ENCODE results near the gene CDKL4.

The CDKL4 gene

DNA sequence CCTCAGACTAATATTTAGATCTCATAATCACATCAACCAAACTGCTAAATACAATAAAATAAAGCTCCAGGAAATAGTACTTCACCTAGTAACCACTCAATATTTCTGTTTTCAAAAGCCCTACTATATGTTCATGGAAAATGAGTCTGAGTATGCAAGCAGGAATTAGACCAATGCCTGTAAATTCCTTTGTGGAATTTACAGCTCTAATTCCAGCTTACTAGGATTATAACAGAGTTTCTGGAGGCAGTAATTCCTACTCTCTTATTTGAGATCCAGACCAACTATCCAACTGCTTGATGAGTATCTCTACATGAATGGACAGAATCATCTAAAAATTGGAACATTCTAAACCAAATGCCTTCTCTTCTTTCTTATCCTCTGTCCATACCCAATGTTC is 11.6 kb downstream of the CDKL4 start:
- H3K36me3 ChIP-seq (ENCODE audit: control insufficient read depth, insufficient read depth, low read length): no peaks in the 10 kb centered on the region
- peaks cover 19% of the 10 kb centered on the region for H3K4me1 ChIP-seq (ENCODE audit: control insufficient read depth, insufficient read depth, low read length)
- H3K9me3 ChIP-seq (ENCODE audit: control insufficient read depth, insufficient read depth, low read depth, low read length): 0 out of 2 replicates have a peak, but pooled peaks cover 5% of the 10 kb centered on the region
- H3K4me3 ChIP-seq (ENCODE audit: low read depth, low read length): no peak overlapping the region
- no peak overlapping the region for H3K9ac ChIP-seq (ENCODE audit: low read length)
- H3K27ac ChIP-seq (ENCODE audit: low read depth, low read length): no peak overlapping the region
- H3K27me3 ChIP-seq (ENCODE audit: control insufficient read depth, insufficient read depth, low read length): no peaks in the 10 kb centered on the region

DNA sequence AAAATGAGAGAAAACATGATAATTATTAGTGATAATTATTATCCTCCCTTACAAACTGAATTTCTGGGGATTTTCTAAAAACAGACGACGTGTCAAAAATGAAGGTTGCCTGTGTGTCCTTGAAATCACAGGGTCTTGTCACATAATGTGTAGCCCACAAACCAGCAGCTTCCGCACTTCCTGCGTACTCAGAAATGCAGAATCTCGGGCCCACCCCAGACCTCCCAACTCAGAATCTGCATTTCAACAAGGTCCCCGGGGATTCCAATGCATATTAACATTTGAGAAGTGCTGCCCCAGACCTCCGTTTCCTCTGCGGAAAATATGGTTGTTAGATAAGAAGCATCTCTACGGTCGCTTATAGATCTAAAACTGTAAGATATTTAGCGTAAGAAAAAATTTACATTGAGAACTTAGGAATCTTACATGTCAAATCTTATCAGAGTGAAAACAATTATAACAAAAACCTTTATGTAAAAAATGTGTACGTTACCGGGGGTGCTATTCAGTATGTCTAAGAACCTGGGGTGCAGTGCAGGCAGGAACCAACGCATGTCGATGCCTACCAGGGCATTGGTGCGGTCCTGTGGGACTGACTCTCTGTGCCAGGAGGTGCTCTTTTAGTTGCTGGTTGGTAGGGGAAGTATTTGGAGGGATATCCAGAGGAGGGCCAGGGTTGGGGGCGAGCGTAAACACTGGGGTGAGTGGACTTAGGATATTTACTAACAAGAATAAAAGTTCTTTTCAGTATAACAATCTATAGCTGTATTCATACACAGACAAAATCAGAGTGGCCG is 15.2 kb downstream of the CDKL4 start:
- Histone ChIP-seq H3K4me3 (ENCODE audit: low read depth, low read length) (peak overlapping the region; percentile 55), H3K4me1 (ENCODE audit: control insufficient read depth, insufficient read depth, low read length) (peaks cover 19% of the 10 kb centered on the region), H3K27ac (ENCODE audit: low read depth, low read length) (peak overlapping the region; percentile 2; the same call in 1 of the 2 replicates), H3K36me3 (ENCODE audit: control insufficient read depth, insufficient read depth, low read length) (no peaks in the 10 kb centered on the region), H3K9me3 (ENCODE audit: control insufficient read depth, insufficient read depth, low read depth, low read length) (no peaks in the 10 kb centered on the region), H3K27me3 (ENCODE audit: control insufficient read depth, insufficient read depth, low read length) (no peaks in the 10 kb centered on the region), H3K9ac (ENCODE audit: low read length) (peak overlapping the region; percentile 6)

DNA sequence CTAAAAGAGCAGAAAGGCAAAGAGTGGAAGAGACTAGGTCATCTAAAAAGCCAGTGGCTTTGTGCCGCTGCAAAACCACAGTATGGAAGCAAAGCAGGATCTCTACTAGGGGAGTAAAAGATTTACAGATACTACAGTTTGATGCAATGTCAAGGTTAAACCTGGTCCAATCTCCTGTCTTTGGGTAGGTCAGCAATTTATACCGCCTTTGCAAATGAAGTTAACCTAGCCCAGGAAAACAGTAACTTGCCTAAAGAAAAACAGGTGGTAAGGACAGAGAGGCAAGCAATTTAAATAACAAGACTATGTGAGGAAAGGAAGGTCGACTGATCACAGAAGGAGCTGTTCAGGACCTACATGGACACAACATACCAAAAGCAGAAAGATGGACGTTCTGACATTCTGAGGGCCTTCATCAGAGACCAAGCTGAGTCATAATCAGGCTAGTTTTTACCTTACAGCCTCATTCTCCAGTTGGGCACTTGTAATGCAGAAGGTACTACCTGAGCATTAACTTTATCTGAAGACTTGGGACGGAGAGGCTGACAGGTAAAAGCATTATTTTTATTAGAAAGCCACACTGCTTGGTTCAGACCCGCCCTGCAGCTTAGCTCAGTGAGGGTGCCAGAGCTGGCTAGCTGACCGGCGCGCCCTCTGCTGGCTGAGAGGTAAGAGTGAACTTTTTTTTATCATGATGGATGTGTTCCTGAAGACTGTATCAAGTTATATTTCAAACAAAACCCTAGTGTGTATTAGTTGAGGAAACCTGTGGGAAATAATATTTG is 15.9 kb downstream of the CDKL4 start:
- Histone ChIP-seq H3K9me3 (ENCODE audit: control insufficient read depth, insufficient read depth, low read depth, low read length) (no peaks in the 10 kb centered on the region), H3K36me3 (ENCODE audit: control insufficient read depth, insufficient read depth, low read length) (no peaks in the 10 kb centered on the region), H3K27ac (ENCODE audit: low read depth, low read length) (peak overlapping the region; percentile 7; the same call in 1 of the 2 replicates), H3K4me1 (ENCODE audit: control insufficient read depth, insufficient read depth, low read length) (peaks cover 19% of the 10 kb centered on the region), H3K4me3 (ENCODE audit: low read depth, low read length) (peak overlapping the region; percentile 55), H3K9ac (ENCODE audit: low read length) (peak overlapping the region; percentile 6), H3K27me3 (ENCODE audit: control insufficient read depth, insufficient read depth, low read length) (no peaks in the 10 kb centered on the region)

DNA sequence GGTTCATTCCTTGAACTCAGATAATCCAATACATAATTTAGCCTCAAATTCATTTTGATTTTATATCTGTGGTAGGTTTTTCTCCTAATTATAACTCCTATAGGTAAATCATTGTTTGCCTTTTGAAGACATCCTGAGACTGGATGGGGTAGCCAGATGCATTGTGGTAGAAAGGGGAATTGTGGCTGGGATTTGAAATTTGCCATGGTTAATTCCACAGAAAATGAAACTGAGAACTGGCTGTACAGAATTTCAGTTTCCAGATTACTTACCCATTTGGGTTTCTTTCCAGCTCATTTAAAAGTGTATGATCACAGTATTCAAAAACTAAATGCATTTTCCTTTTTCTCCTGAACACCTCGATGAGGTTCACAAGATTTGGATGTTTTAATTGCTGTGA is 18.2 kb downstream of the CDKL4 start:
- H3K4me1 ChIP-seq (ENCODE audit: control insufficient read depth, insufficient read depth, low read length): peaks cover 19% of the 10 kb centered on the region
- H3K27me3 ChIP-seq (ENCODE audit: control insufficient read depth, insufficient read depth, low read length): no peaks in the 10 kb centered on the region
- no peak overlapping the region for H3K4me3 ChIP-seq (ENCODE audit: low read depth, low read length)
- H3K36me3 ChIP-seq (ENCODE audit: control insufficient read depth, insufficient read depth, low read length): no peaks in the 10 kb centered on the region
- no peak overlapping the region for H3K9ac ChIP-seq (ENCODE audit: low read length)
- no peak overlapping the region for H3K27ac ChIP-seq (ENCODE audit: low read depth, low read length)
- no peaks in the 10 kb centered on the region for H3K9me3 ChIP-seq (ENCODE audit: control insufficient read depth, insufficient read depth, low read depth, low read length)

DNA sequence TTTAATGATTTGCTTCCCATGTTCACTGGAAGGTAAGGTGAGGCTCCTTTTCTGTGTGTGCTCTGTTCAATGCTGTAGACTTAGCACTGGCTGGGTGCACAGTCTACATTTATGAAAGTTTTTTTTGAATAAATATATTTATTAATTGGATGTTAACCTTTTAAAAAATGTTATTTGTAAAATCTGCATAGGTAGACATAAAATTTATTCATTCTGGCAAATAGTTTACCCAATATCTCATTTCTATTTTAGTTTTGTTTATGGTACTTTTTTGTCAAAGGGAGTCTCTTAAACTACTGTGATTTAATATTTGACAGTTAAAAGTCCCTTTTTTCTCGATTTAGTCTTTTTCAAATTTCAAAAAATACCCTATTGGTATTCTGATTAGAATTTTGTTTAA is 19.9 kb downstream of the CDKL4 start:
- Histone ChIP-seq H3K4me3 (ENCODE audit: low read depth, low read length) (no peak overlapping the region), H3K9ac (ENCODE audit: low read length) (no peak overlapping the region), H3K9me3 (ENCODE audit: control insufficient read depth, insufficient read depth, low read depth, low read length) (no peaks in the 10 kb centered on the region), H3K36me3 (ENCODE audit: control insufficient read depth, insufficient read depth, low read length) (no peaks in the 10 kb centered on the region), H3K27me3 (ENCODE audit: control insufficient read depth, insufficient read depth, low read length) (no peaks in the 10 kb centered on the region), H3K27ac (ENCODE audit: low read depth, low read length) (no peak overlapping the region), H3K4me1 (ENCODE audit: control insufficient read depth, insufficient read depth, low read length) (peaks cover 19% of the 10 kb centered on the region)

DNA sequence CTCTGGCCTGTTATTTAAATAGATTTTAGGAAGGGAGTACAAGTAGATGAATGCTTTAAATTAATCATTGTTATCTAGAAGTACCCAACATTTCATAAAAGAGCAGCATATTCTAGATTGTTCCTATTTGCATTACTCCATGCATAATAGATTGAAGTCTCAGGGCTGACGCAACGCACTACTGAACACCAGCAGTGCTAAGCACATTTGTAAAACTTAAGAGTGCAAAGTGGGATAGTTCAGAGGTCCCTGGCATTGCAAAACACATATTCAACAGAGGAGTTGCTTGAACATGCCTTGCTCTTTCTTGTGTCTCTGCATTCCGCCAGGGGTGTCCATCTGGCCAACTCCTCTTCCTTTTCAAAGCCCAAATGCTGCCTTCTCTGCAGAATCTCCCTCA is 22.3 kb downstream of the CDKL4 start:
- no peaks in the 10 kb centered on the region for H3K27me3 ChIP-seq (ENCODE audit: control insufficient read depth, insufficient read depth, low read length)
- no peak overlapping the region for H3K27ac ChIP-seq (ENCODE audit: low read depth, low read length)
- H3K9ac ChIP-seq (ENCODE audit: low read length): no peak overlapping the region
- no peaks in the 10 kb centered on the region for H3K36me3 ChIP-seq (ENCODE audit: control insufficient read depth, insufficient read depth, low read length)
- peaks cover 8% of the 10 kb centered on the region for H3K4me1 ChIP-seq (ENCODE audit: control insufficient read depth, insufficient read depth, low read length)
- H3K9me3 ChIP-seq (ENCODE audit: control insufficient read depth, insufficient read depth, low read depth, low read length): no peaks in the 10 kb centered on the region
- no peak overlapping the region for H3K4me3 ChIP-seq (ENCODE audit: low read depth, low read length)

DNA sequence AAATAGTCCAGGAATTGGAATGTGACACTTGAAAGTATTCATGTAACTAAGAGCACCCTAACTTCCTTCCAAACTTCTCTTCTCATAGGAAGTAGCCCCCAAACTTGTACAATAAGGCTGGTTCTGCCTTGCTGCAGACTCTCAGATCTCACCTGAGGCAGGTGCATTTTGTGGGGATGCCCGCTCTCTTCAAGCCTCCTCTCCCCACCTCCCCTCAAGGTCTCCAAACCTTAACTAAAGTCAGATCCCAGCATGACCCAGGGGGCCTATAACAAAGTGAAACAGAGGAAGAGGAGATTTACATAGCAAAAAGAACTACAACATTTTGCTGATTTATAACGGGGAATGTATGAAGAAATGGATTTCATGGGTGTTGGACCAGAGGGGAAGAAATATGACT is 23.6 kb downstream of the CDKL4 start:
- no peak overlapping the region for H3K27ac ChIP-seq (ENCODE audit: low read depth, low read length)
- H3K36me3 ChIP-seq (ENCODE audit: control insufficient read depth, insufficient read depth, low read length): no peaks in the 10 kb centered on the region
- H3K4me1 ChIP-seq (ENCODE audit: control insufficient read depth, insufficient read depth, low read length): peaks cover 8% of the 10 kb centered on the region
- no peak overlapping the region for H3K4me3 ChIP-seq (ENCODE audit: low read depth, low read length)
- no peaks in the 10 kb centered on the region for H3K27me3 ChIP-seq (ENCODE audit: control insufficient read depth, insufficient read depth, low read length)
- H3K9me3 ChIP-seq (ENCODE audit: control insufficient read depth, insufficient read depth, low read depth, low read length): no peaks in the 10 kb centered on the region
- H3K9ac ChIP-seq (ENCODE audit: low read length): no peak overlapping the region

DNA sequence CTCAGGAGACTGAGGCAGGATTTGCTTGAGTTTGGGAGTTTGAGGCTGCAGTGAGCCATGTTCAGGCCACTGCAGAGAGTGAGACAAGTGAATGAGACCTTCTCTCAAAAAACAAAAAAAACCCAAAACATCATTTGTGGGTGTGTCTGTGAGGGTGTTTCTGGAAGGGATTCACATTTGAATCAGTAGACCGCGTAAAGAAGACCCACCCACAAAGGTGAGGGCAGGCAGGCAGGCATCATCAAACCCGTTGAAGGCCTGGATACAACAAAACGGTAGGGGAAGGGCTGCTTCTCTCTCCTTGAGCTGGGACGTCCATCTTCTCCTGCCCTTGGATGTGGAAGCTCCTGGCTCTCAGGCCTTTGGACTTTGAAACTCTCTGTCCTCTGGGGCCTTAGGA is 25.4 kb downstream of the CDKL4 start:
- no peak overlapping the region for H3K27ac ChIP-seq (ENCODE audit: low read depth, low read length)
- H3K36me3 ChIP-seq (ENCODE audit: control insufficient read depth, insufficient read depth, low read length): no peaks in the 10 kb centered on the region
- H3K9ac ChIP-seq (ENCODE audit: low read length): no peak overlapping the region
- no peaks in the 10 kb centered on the region for H3K9me3 ChIP-seq (ENCODE audit: control insufficient read depth, insufficient read depth, low read depth, low read length)
- peaks cover 8% of the 10 kb centered on the region for H3K4me1 ChIP-seq (ENCODE audit: control insufficient read depth, insufficient read depth, low read length)
- H3K27me3 ChIP-seq (ENCODE audit: control insufficient read depth, insufficient read depth, low read length): no peaks in the 10 kb centered on the region
- no peak overlapping the region for H3K4me3 ChIP-seq (ENCODE audit: low read depth, low read length)

DNA sequence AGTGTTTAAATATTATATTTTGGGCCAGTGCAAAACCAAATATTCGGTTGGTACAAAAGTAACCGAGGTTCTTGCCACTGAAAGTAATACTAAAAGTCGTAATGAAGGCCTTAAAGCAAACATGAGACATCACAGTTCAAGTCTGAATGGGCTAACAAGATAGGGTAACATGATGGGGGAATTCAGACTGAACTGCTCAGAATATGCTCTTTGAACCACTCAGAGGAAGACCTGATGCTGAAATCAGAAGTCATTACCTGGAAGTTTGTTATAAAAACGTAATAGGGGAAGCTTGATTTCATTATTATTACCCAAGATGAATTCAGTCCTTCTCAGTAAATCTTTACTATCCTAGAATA is 26.6 kb downstream of the CDKL4 start:
- H3K9ac ChIP-seq (ENCODE audit: low read length): no peak overlapping the region
- H3K9me3 ChIP-seq (ENCODE audit: control insufficient read depth, insufficient read depth, low read depth, low read length): no peaks in the 10 kb centered on the region
- H3K27me3 ChIP-seq (ENCODE audit: control insufficient read depth, insufficient read depth, low read length): no peaks in the 10 kb centered on the region
- peaks cover 8% of the 10 kb centered on the region for H3K4me1 ChIP-seq (ENCODE audit: control insufficient read depth, insufficient read depth, low read length)
- no peaks in the 10 kb centered on the region for H3K36me3 ChIP-seq (ENCODE audit: control insufficient read depth, insufficient read depth, low read length)
- H3K27ac ChIP-seq (ENCODE audit: low read depth, low read length): no peak overlapping the region
- H3K4me3 ChIP-seq (ENCODE audit: low read depth, low read length): no peak overlapping the region

DNA sequence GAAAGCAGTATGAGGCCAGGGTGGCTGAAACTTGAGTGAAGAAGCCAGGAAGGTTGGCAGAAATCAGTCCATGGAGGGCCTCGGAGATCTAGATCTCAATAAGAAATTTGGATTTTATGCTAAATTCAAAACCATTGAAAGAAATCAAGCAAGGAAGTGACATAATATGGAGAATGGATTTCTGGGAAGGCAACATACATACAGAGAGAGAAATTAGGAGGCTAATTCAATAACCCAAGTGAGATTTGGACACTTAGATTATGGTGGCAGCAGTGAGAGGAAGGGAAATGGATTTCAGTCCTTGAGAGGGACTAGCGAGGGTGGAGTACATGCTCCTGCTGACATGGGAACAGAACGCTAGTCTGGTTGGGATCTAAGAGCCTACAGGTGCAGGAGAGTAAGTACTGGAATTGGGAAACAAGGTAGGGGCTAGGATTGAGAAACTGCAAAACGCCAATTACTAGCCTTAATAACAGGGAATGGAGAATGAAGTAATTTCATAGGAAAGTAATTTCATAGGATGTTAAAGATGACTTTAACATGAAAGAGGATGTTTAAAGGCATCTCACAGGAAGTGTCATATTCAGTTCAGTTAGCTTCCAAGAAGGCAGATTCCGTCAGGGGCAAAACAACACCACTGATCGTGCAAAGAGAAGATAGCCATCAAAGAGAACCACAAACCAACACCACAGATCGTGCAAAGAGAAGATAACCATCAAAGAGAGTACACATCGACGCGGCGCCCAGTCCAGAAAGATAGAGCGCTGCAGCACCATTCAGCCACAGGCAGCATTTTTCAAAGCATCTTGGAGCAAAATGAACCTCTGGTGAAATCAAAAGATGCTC is 27.2 kb downstream of the CDKL4 start:
- peaks cover 8% of the 10 kb centered on the region for H3K4me1 ChIP-seq (ENCODE audit: control insufficient read depth, insufficient read depth, low read length)
- H3K27me3 ChIP-seq (ENCODE audit: control insufficient read depth, insufficient read depth, low read length): no peaks in the 10 kb centered on the region
- no peak overlapping the region for H3K4me3 ChIP-seq (ENCODE audit: low read depth, low read length)
- no peaks in the 10 kb centered on the region for H3K9me3 ChIP-seq (ENCODE audit: control insufficient read depth, insufficient read depth, low read depth, low read length)
- H3K27ac ChIP-seq (ENCODE audit: low read depth, low read length): no peak overlapping the region
- no peak overlapping the region for H3K9ac ChIP-seq (ENCODE audit: low read length)
- H3K36me3 ChIP-seq (ENCODE audit: control insufficient read depth, insufficient read depth, low read length): no peaks in the 10 kb centered on the region
